Brain microvascular endothelial cell (primary cell): ENCODE results near the gene BCAP31.
A peak's percentile ranks its signal among the peaks of the same experiment; 100 is the strongest.
"Not testable (repeated sequence)": the region's sequence is repeated elsewhere in the genome, so short reads cannot be mapped to it uniquely, and the experiment has no call there.

Source experiments
- DNase-seq: peaks from one replicate; pipeline ENCODE4 v3.0.0-alpha.2; 2020
- H3K27ac ChIP-seq: fragments of 250-450 bp; sonication (Bioruptor Pico); 2 replicates; pipeline ENCODE4 v1.5.1; 2020; ENCODE audit warnings: mild to moderate bottlenecking, moderate library complexity
- H3K27me3 ChIP-seq: fragments of 250-450 bp; sonication (Bioruptor Pico); replicated peaks from 2 replicates; pipeline ENCODE4 v1.5.1; 2020; ENCODE audit warnings: mild to moderate bottlenecking
- H3K36me3 ChIP-seq: fragments of 250-450 bp; sonication (Bioruptor Pico); replicated peaks from 2 replicates; pipeline ENCODE4 v1.5.1; 2020; ENCODE audit warnings: mild to moderate bottlenecking
- H3K4me3 ChIP-seq: 2 replicates; pipeline ENCODE4 v1.5.1; 2011; ENCODE audit warnings: low read depth, mild to moderate bottlenecking, control low read depth, low read length, moderate library complexity
- CTCF ChIP-seq: IDR thresholded peaks from 2 replicates; pipeline ENCODE4 v1.5.1; 2011; ENCODE audit warnings: low read depth, mild to moderate bottlenecking, moderate library complexity, low read length, control low read depth, inconsistent platforms; ENCODE audit errors: missing control alignments
- in situ Hi-C: cut with HindIII; loops from 2 replicates; pipeline ENCODE4 v1.10.0; 2017; ENCODE audit warnings: low sequenced_read_pairs, low pct_ligation_motif_present

Gene BCAP31

GRCh38 chrX:153746359-153746758 is 22.2 kb upstream of the BCAP31 start:
- Histone ChIP-seq H3K36me3 (no peaks in the 10 kb centered on the region), H3K27ac (no peak overlapping the region), H3K27me3 (no peaks in the 10 kb centered on the region), H3K4me3 (no peak overlapping the region)
- in situ Hi-C loops = no loop called here
- TF ChIP-seq CTCF = no peak
- no peak for DNase-seq

DNA sequence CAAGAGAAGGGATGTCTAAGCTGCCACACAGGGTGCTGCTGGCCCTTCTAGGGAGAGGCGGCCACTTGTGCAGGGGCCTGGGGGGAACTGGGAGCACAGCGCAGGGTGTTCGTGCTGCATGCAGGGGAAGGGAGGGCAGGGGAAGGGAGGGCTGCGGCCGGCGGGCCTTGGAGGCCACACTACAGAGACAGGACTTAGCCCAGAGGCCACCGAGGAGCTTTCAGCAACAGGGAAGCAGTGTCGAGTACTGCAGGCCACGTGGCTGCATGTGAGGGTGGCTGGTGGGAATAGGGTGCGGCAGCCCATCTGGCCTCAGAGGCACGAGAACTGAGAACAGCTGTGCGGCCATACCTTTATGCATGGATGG is 20.9 kb upstream of the BCAP31 start:
- H3K36me3 ChIP-seq, H3K4me3 ChIP-seq, DNase-seq, H3K27ac ChIP-seq, in situ Hi-C loops, H3K27me3 ChIP-seq: not testable (repeated sequence)

DNA sequence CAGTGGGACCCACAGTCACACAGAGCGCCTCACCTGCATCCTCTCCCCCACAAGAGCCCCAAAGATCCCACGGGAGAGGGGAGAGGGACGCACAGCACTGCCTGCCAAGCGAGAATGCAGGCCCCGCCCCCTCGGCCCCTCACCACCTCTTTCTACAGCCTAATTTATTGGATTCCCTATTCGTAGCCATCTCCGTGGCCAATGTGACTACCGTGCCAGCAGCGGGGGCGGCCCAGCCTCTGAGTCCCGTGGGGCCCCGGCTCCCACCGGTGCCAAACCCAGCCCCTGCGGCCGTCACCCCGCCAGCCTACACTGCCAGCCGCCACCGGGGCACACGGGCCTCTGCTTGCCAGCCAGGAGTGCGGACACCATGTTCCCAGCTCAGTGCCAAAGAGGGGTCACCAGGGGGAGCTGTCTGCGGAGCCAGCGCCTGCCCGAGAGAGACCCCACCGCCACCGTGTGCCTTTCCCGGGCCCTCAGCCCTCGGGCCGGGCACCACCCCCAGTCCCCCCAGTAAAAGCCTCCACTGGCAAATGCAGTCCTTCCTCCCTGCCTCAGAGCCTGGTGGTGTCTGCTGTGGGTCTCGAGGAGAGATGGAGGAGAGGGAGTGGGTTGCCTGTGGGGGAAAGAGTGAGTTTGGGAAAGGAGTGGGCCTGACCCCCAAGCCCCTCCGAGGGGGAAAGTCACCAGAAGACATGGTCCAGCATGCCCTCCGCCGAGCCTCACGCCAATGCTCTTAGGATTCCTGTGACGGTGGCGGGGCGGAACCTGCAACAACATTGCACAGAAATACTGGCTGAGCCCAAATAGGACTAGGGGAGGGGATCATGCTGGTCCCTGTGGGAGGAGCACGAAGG is 20.3 kb upstream of the BCAP31 start:
- no peak overlapping the region for H3K27ac ChIP-seq
- no peaks in the 10 kb centered on the region for H3K27me3 ChIP-seq
- DNase-seq = no peak
- peak; percentile 47 for TF ChIP-seq CTCF
- no peak overlapping the region for H3K4me3 ChIP-seq
- no peaks in the 10 kb centered on the region for H3K36me3 ChIP-seq
- in situ Hi-C loops = no loop called here

DNA sequence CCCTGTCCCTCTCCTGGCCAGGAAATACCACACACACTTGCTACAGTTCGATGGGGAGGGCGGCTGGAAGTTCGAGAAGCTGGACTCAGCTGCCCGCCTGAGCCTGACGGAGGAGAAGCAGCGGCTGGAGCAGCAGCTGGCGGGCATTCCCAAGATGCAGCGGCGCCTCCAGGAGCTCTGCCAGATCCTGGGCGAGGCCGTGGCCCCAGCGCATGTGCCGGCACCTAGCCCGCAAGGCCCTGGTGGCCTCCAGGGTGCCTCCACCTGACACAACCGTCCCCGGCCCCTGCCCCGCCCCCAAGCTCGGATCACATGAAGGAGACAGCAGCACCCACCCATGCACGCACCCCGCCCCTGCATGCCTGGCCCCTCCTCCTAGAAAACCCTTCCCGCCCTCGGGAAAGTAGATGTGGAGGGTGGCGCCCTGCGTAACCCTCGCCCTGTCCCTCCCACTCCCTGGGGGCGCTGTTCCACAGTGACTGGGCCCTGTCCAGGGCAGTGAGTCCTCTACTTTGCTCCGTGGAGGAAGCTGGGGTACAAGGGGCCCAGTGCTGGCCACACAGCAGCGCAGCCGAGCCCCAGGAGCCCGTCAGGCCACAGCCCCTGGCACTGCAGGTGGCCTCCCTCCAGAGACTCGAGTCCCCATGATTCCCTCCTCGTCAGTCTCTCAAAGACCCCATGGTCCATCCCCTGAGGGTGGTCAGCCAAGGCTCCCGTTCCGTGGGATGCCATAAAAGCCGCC is 19.5 kb upstream of the BCAP31 start:
- H3K27me3 ChIP-seq, H3K27ac ChIP-seq, H3K4me3 ChIP-seq, DNase-seq, in situ Hi-C loops, H3K36me3 ChIP-seq: not testable (repeated sequence)
- peak; percentile 4 for TF ChIP-seq CTCF

GRCh38 chrX:153742796-153743467 is 18.7 kb upstream of the BCAP31 start:
- H3K27me3 ChIP-seq, H3K27ac ChIP-seq, H3K4me3 ChIP-seq, DNase-seq, H3K36me3 ChIP-seq, in situ Hi-C loops: not testable (repeated sequence)

GRCh38 chrX:153742111-153742510 is 17.9 kb upstream of the BCAP31 start:
- in situ Hi-C loops, H3K36me3 ChIP-seq, H3K4me3 ChIP-seq, H3K27me3 ChIP-seq, DNase-seq, H3K27ac ChIP-seq: not testable (repeated sequence)

GRCh38 chrX:153741446-153741845 is 17.3 kb upstream of the BCAP31 start:
- Histone ChIP-seq H3K27me3 (no peaks in the 10 kb centered on the region), H3K4me3 (no peak overlapping the region), H3K27ac (no peak overlapping the region), H3K36me3 (no peaks in the 10 kb centered on the region)
- TF ChIP-seq CTCF = no peak
- in situ Hi-C loops = no loop called here
- no peak for DNase-seq
